Gastrocnemius medialis (tissue), 4 donors: ENCODE results near the gene CHCHD6.

Experiments used
- CTCF ChIP-seq, 5 experiments: fragments of 450-650 bp in 3 of 5; fragments of 200-600 bp in 2 of 5; sonication (generic) in 2 of 5; IDR thresholded peaks in 4 of 5; conservative IDR thresholded peaks in 1 of 5; 1 replicate in 4 of 5; 2 replicates in 1 of 5; pipeline ENCODE4 v1.5.1; 2016 to 2019; ENCODE audit warnings: antibody characterized with exemption in 5 of 5, mild to moderate bottlenecking in 3 of 5, moderate library complexity in 3 of 5
- POLR2A ChIP-seq, 2 donors: fragments of 450-650 bp; IDR thresholded peaks; one replicate each; pipeline ENCODE4 v1.6.1; 2017; ENCODE audit warnings: antibody characterized with exemption in 2 of 2, mild to moderate bottlenecking in 2 of 2, moderate library complexity in 2 of 2

GRCh38 chr3:126991366-126992200 is 287.5 kb downstream of the CHCHD6 start:
- TF ChIP-seq POLR2A (IDR thresholded peaks at IDR 0.05) (no peak), CTCF (IDR thresholded peaks at IDR 0.05 in 4 of 5, conservative IDR thresholded peaks at IDR 0.05 in 1 of 5) (no peak)
